Measurements from ENCODE around the gene GDNF.
"Not testable (repeated sequence)": the region's sequence is repeated elsewhere in the genome, so short reads cannot be mapped to it uniquely, and the experiment has no call there.

Gene GDNF

DNA sequence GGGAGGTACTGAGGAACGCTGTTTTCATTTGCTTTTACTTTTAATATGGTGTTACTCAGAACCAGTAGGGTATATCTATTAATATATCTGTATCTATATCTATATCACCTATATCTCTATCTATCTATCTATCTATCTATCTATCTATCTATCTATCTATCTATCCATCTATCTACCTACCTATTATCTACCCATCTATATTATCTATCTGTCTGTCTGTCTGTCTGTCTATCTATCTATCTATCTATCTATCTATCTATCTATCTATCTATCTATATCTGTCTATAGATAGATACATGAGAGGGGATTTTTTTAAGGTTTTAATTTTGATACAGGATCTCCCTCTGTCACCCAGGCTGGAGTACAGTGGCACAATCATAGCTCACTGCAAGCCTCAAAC lies 23.1 kb upstream of the GDNF start:
- H2AFZ ChIP-seq (ENCODE audit: low read depth, low read length); H3K4me3 ChIP-seq (ENCODE audit: low read length); H3K36me3 ChIP-seq (ENCODE audit: insufficient read depth, low read length); H3K27me3 ChIP-seq (ENCODE audit: insufficient read depth, low read length); H3K9me3 ChIP-seq (ENCODE audit: low read length); H3K4me1 ChIP-seq (ENCODE audit: insufficient read depth, low read length): not testable (repeated sequence)

DNA sequence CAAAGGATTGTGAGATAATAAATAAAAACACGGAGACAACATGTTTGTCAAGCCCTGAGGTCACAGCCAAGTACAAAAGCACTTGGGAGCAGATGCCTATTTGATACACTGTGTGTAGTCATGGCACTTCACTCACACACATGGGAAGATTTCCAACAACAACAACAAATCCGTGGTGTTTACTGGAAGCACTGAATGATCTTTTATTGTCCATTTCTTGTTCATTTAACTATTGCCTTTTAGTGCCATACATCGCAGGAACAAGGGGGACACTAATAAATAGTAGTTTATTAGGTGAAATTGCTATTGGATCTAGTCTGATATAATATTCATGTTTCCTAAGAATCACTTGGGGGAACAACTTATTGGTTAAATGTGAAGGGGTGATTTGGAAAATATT lies 20.4 kb upstream of the GDNF start:
- Histone ChIP-seq H2AFZ (ENCODE audit: low read depth, low read length) (no peak overlapping the region), H3K27me3 (ENCODE audit: insufficient read depth, low read length) (peaks cover 2% of the 10 kb centered on the region), H3K4me1 (ENCODE audit: insufficient read depth, low read length) (no peaks in the 10 kb centered on the region), H3K36me3 (ENCODE audit: insufficient read depth, low read length) (no peaks in the 10 kb centered on the region), H3K4me3 (ENCODE audit: low read length) (no peak overlapping the region), H3K9me3 (ENCODE audit: low read length) (no peaks in the 10 kb centered on the region)

DNA sequence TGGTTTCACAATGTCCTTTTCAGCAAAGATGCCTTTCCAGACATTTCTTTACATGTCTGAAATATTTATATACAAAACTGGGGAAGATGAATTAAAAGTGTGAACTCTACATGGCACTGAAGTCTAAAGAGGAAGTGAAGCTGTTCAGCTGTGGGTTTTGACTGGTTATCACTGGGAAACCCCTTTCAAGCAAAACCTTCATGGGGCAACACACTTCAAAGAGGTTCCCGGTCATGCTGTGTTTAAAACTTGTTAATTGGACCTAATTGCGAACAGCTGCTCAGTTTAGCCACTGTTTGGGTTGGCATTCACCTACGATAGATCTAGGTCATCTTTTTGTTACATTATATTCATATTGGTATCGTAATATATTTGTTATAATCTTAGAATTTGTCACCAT lies 20.0 kb upstream of the GDNF start:
- Histone ChIP-seq H3K4me3 (ENCODE audit: low read length) (no peak overlapping the region), H3K4me1 (ENCODE audit: insufficient read depth, low read length) (no peaks in the 10 kb centered on the region), H3K36me3 (ENCODE audit: insufficient read depth, low read length) (no peaks in the 10 kb centered on the region), H3K27me3 (ENCODE audit: insufficient read depth, low read length) (peaks cover 2% of the 10 kb centered on the region), H2AFZ (ENCODE audit: low read depth, low read length) (no peak overlapping the region), H3K9me3 (ENCODE audit: low read length) (no peaks in the 10 kb centered on the region)

DNA sequence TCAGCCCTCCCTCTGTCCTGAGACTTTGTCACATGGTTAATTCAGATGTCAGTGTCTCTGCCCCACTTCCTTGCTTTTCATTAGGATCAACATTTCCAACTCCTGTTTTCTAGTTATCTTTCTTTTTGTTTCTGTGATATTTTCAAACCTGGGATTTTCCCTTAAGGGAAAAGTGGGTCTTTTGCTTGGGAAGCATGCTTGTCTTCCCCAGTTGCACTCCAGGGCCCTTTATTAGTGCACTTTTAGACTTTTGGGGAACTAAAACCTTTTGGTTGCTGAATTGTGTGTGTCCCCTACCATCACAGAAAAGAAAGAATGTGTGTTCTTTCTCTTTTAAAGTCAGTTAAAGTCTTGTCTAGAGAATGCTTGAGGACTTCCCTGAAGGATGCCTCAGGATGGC lies 18.4 kb upstream of the GDNF start:
- Histone ChIP-seq H3K36me3 (ENCODE audit: insufficient read depth, low read length) (no peaks in the 10 kb centered on the region), H3K4me1 (ENCODE audit: insufficient read depth, low read length) (no peaks in the 10 kb centered on the region), H3K27me3 (ENCODE audit: insufficient read depth, low read length) (peaks cover 2% of the 10 kb centered on the region), H3K9me3 (ENCODE audit: low read length) (no peaks in the 10 kb centered on the region), H2AFZ (ENCODE audit: low read depth, low read length) (no peak overlapping the region), H3K4me3 (ENCODE audit: low read length) (no peak overlapping the region)

DNA sequence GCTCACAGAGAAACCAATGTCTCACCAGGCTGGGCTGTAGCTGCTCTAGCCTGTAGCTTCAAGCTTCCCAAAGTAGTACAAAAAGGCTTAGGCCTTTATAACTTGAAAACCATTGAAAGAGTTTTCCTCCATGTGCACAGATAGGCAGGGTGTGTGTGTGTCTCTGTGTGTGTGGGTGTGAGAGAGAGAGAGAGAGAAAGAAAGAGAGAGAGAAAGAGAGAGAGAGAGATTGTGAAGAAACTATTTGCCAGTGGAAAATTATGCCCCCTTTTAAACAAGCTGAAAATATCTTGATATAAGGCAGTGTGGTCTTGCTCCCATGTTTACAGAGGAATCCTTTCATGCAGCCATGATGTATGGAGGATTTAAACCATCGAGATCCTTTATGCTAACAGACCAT lies 17.9 kb upstream of the GDNF start:
- Histone ChIP-seq H3K9me3 (ENCODE audit: low read length) (no peaks in the 10 kb centered on the region), H3K36me3 (ENCODE audit: insufficient read depth, low read length) (no peaks in the 10 kb centered on the region), H3K4me1 (ENCODE audit: insufficient read depth, low read length) (no peaks in the 10 kb centered on the region), H3K27me3 (ENCODE audit: insufficient read depth, low read length) (peaks cover 2% of the 10 kb centered on the region), H3K4me3 (ENCODE audit: low read length) (no peak overlapping the region), H2AFZ (ENCODE audit: low read depth, low read length) (no peak overlapping the region)

DNA sequence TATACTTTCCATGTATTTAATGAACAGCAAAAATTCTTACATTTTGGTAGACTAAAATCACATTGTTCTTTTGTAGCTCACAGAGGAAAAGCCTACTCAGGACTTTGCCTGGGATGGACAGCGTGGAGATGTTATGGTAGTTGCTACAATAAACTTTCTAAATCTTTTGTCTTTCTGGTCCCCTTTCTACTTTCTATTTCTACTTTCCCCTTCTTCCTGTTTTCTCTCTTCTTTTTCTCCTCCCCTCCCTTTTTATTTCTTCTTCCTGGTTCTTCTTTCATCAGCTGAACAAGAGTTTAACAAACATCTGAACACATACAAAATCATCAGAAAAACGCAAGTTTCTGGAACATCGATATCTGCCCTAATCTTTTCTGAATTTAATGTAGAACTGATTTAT lies 15.6 kb upstream of the GDNF start:
- no peaks in the 10 kb centered on the region for H3K9me3 ChIP-seq (ENCODE audit: low read length)
- H3K4me1 ChIP-seq (ENCODE audit: insufficient read depth, low read length) = no peaks in the 10 kb centered on the region
- H2AFZ ChIP-seq (ENCODE audit: low read depth, low read length) = no peak overlapping the region
- peaks cover 2% of the 10 kb centered on the region for H3K27me3 ChIP-seq (ENCODE audit: insufficient read depth, low read length)
- no peaks in the 10 kb centered on the region for H3K36me3 ChIP-seq (ENCODE audit: insufficient read depth, low read length)
- H3K4me3 ChIP-seq (ENCODE audit: low read length) = no peak overlapping the region

DNA sequence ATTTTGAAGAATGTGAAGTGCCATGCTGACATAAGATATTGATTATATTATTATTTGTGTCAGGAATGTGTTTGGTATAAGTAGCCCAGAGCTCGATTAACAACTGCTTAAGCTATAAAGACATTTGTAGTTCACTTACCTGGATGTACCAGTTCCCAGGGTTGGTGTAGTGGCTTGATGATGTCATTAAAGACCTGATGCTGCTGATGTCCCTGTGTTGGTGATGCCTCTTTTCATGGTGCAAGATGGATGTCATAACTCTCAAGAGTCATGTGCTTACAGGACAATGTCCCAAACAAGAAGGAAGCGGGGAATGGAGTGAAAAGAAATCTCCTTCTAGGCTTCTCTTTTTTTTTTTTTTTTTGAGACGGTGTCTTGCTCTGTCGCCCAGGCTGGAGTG lies 11.5 kb upstream of the GDNF start:
- H3K27me3 ChIP-seq (ENCODE audit: insufficient read depth, low read length) = no peaks in the 10 kb centered on the region
- H3K4me1 ChIP-seq (ENCODE audit: insufficient read depth, low read length) = peaks cover 3% of the 10 kb centered on the region
- no peak overlapping the region for H2AFZ ChIP-seq (ENCODE audit: low read depth, low read length)
- no peaks in the 10 kb centered on the region for H3K9me3 ChIP-seq (ENCODE audit: low read length)
- H3K4me3 ChIP-seq (ENCODE audit: low read length) = no peak overlapping the region
- H3K36me3 ChIP-seq (ENCODE audit: insufficient read depth, low read length) = no peaks in the 10 kb centered on the region

DNA sequence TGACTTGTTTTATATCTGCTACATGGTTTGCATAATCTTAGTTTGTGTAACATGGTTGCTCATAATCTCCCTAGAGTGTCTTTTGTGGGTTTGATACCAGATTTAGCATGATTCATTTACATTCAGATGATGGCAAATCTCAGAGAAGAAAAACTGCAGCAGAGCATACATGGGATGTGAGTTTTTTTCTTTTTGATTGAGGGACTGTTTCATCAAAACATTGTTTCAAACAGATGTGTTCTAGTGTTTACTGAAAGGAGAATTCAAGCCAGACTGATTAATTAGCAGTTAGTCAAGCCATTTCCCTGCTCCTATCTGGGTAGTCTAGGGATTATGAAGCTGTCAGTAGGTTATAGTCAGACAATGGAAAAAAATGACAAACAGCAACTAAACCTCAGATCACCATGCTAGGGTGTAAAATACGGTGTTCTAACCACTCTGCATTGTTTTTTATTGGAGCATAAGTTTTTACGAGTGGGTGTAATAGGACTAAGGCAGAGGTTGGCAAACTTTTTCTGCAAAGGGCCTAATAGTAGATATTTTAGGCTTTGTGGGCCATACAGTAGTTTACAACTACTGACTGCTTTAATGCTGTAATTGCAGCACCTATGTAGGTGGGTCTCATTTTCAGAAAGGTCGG lies 10.5 kb upstream of the GDNF start:
- no peaks in the 10 kb centered on the region for H3K9me3 ChIP-seq (ENCODE audit: low read length)
- no peak overlapping the region for H2AFZ ChIP-seq (ENCODE audit: low read depth, low read length)
- no peaks in the 10 kb centered on the region for H3K36me3 ChIP-seq (ENCODE audit: insufficient read depth, low read length)
- peaks cover 3% of the 10 kb centered on the region for H3K4me1 ChIP-seq (ENCODE audit: insufficient read depth, low read length)
- no peak overlapping the region for H3K4me3 ChIP-seq (ENCODE audit: low read length)
- no peaks in the 10 kb centered on the region for H3K27me3 ChIP-seq (ENCODE audit: insufficient read depth, low read length)

DNA sequence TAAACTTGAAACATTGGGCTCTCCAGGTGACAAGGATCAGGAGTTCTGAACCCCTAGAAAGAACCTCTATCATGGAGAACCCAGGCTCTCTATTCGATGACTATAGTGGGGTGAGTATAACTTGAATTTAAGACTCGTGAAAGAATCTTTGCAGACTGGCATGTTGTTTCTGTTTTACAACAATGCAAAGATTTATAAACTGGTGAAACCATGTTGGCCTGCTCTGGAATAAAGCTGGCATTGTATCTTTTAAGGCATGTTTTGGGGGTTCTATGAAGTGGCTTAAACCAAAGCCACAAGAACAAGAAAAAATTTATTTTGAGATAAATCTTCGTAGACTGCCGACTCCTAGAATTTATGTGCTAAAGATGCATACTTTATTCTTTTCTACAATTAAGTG lies 9.8 kb upstream of the GDNF start:
- Histone ChIP-seq H3K9me3 (ENCODE audit: low read length) (no peaks in the 10 kb centered on the region), H3K4me3 (ENCODE audit: low read length) (no peak overlapping the region), H3K4me1 (ENCODE audit: insufficient read depth, low read length) (peaks cover 3% of the 10 kb centered on the region), H3K27me3 (ENCODE audit: insufficient read depth, low read length) (no peaks in the 10 kb centered on the region), H3K36me3 (ENCODE audit: insufficient read depth, low read length) (no peaks in the 10 kb centered on the region), H2AFZ (ENCODE audit: low read depth, low read length) (no peak overlapping the region)

DNA sequence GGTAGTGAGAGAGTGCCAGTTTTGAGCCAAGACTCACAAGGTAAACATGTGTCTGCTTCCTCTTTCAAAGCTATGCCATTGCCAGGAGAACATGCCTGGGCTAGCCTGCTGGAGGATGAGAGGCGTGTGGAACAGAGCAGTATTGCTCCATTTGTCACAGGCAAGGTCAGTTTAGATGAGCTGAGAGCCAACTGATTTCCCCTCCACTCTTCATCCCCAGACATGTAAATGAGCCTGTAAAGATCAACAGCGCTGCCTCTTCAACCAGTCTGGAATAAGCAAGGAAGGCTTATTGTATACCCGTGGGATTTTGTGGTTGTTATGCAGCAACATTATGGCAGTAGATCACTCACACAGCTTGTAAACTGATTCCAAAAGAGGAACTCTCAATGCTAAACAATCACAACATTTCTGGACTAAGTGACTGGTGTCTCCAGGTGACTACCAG lies 8.2 kb upstream of the GDNF start:
- H3K4me3 ChIP-seq (ENCODE audit: low read length) = no peak overlapping the region
- H3K36me3 ChIP-seq (ENCODE audit: insufficient read depth, low read length) = no peaks in the 10 kb centered on the region
- no peak overlapping the region for H2AFZ ChIP-seq (ENCODE audit: low read depth, low read length)

DNA sequence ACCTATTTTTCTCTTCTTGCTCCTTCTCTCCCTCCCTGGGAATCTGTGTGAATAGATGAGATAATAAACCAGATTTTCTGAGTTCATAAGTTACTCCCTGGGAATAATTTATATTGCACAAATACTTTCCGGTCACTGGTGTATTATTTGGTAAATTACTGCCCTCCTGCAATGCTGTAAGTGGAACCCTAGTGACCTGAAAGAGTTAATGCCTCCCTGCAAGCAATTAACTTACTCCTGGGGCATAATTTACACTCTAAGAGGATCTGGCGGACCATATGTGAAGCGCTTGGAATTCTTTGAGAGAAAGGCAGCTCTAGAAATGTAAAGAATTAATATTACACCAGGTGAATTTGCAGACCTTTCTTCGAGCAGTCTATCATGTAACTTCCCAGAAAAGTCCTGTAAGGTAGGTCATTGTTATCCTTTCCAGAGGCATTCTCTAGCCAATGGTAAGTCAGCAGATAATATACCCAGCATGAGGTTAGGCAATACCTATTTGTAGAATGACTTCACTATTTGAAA lies 7.0 kb upstream of the GDNF start:
- H3K36me3 ChIP-seq (ENCODE audit: insufficient read depth, low read length) = no peaks in the 10 kb centered on the region
- no peak overlapping the region for H2AFZ ChIP-seq (ENCODE audit: low read depth, low read length)
- no peak overlapping the region for H3K4me3 ChIP-seq (ENCODE audit: low read length)
- H3K27me3 ChIP-seq (ENCODE audit: insufficient read depth, low read length) = peaks cover 10% of the 10 kb centered on the region
- H3K4me1 ChIP-seq (ENCODE audit: insufficient read depth, low read length) = peaks cover 3% of the 10 kb centered on the region
- no peaks in the 10 kb centered on the region for H3K9me3 ChIP-seq (ENCODE audit: low read length)

More for the DNA sequence above, 8.2 kb upstream of the GDNF start:
- H3K27me3 ChIP-seq (ENCODE audit: insufficient read depth, low read length) = peaks cover 7% of the 10 kb centered on the region
- H3K9me3 ChIP-seq (ENCODE audit: low read length) = no peaks in the 10 kb centered on the region
- peaks cover 3% of the 10 kb centered on the region for H3K4me1 ChIP-seq (ENCODE audit: insufficient read depth, low read length)

DNA sequence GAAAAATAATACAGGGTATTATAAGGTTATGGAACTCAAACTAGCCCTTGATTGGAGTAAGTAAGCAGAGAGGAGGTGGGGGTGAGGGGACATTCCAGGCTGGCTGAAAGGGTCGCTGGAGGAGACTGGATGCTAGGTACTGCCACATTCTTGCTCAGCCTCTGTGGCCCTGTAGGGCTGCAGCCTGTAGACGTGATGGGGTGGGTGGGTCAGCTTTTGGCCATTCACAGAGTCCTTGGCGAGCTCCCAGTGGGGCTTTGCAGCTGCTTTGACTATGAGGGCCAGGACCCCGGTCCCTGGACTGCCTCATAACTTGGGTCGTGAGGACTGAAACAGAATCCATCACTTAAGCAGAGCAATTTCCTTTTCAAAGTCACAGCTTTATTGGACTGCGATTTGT lies 4.2 kb upstream of the GDNF start:
- Histone ChIP-seq H3K4me1 (ENCODE audit: insufficient read depth, low read length) (peaks cover 11% of the 10 kb centered on the region), H3K36me3 (ENCODE audit: insufficient read depth, low read length) (no peaks in the 10 kb centered on the region), H3K4me3 (ENCODE audit: low read length) (no peak overlapping the region), H3K9me3 (ENCODE audit: low read length) (no peaks in the 10 kb centered on the region), H2AFZ (ENCODE audit: low read depth, low read length) (no peak overlapping the region), H3K27me3 (ENCODE audit: insufficient read depth, low read length) (peaks cover 33% of the 10 kb centered on the region)

DNA sequence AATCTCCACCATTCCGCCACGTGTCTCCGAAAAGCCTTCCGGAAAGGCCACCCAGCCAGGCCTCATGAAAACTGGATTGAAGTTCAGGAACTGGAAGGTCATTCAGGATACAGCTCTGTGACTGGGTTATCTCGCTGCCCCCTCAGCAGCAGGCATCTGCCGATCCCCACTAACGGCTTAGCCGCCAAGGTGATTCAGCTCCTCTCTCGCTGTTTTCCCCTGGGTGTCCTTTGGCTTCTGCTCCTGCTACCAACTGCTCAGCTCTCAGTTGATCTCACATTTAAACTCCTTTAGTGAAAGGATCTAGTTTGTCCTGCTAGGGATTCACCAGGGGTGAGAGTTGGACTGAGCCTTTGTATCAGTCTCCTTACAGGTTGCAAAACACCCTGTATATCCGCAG lies 2.2 kb upstream of the GDNF start:
- no peaks in the 10 kb centered on the region for H3K9me3 ChIP-seq (ENCODE audit: low read length)
- no peak overlapping the region for H2AFZ ChIP-seq (ENCODE audit: low read depth, low read length)
- H3K4me1 ChIP-seq (ENCODE audit: insufficient read depth, low read length) = peaks cover 8% of the 10 kb centered on the region
- H3K36me3 ChIP-seq (ENCODE audit: insufficient read depth, low read length) = no peaks in the 10 kb centered on the region
- peaks cover 51% of the 10 kb centered on the region for H3K27me3 ChIP-seq (ENCODE audit: insufficient read depth, low read length)
- H3K4me3 ChIP-seq (ENCODE audit: low read length) = no peak overlapping the region

DNA sequence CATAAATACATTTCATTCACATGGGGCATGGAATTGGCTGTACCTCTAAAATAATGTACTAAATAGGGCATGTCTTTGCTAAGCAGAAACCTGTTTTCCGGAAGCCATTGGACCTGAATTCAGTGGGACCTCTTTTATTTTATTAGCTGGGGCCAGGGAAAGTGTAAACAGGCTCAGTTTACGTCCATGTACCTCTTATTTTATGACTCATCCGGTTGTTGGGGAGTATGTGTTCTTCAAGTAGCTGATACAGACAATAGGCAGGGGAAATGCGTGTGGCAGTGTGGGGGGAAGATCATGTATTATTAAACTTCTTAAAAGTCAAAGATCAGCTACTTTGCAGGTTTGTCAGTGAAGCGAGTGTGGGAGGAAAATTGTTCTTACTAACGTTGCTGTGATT lies 1.4 kb upstream of the GDNF start:
- Histone ChIP-seq H3K9me3 (ENCODE audit: low read length) (no peaks in the 10 kb centered on the region), H3K4me3 (ENCODE audit: low read length) (no peak overlapping the region), H2AFZ (ENCODE audit: low read depth, low read length) (no peak overlapping the region), H3K36me3 (ENCODE audit: insufficient read depth, low read length) (no peaks in the 10 kb centered on the region), H3K27me3 (ENCODE audit: insufficient read depth, low read length) (peaks cover 59% of the 10 kb centered on the region), H3K4me1 (ENCODE audit: insufficient read depth, low read length) (peaks cover 8% of the 10 kb centered on the region)
